ENCODE data around the gene PPP1R1B. TPM values are rescaled to one million over a fixed set of nuclear protein-coding genes. Genes with fewer than 3 reads are reported as not detected.

Gene PPP1R1B
- total RNA-seq, 2 donors from 2014 or later = 0.22 to 0.42 TPM

DNA sequence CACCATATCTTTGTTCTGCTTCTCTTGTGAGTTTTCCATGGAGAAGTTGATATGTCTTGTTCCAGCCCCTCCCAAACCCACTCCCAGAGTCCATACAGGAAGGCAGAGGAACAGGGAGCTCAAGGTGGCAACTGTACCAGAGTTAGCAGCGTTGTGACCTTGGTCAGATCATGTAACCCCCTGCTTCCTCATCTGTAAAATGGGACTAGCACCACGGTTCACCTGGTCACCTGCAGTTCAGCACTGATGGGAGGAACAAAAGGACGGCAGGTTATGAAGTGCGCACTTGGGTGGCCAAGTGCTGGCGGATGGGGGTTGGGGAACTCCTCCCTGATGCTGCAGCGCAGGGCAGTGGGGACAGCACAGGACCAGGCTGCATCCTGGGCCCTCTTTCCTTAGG lies 11.3 kb upstream of the PPP1R1B start:
- no peaks in the 10 kb centered on the region for H3K9me3 ChIP-seq (ENCODE audit: control insufficient read depth, low read length, poor library complexity, severe bottlenecking)
- H3K4me3 Mint-ChIP-seq = no peak overlapping the region
- DNase-seq (no peak), ATAC-seq (no peak)
- H3K36me3 Mint-ChIP-seq (ENCODE audit: low read depth) = no peaks in the 10 kb centered on the region
- peaks cover 11% of the 10 kb centered on the region for H3K4me1 Mint-ChIP-seq
- no peak overlapping the region for H3K27ac Mint-ChIP-seq
- H3K27me3 Mint-ChIP-seq = peaks cover 24% of the 10 kb centered on the region

DNA sequence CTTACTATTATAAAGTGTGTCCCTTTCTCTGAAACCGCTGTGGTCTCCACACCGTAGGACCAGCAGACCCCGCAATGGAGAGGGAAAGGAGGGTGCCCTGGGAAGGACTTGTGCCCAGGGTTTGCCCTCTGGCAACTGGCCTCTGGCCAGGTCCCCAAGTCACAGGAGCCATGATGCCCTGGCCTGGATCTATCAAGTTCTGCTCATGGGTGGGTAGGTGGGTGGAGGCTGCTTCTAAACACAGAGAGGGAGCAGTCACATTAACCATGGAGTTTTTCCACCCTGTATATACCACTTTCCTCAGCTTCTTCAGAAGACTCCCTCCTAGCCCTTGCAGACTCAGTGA lies 9.7 kb upstream of the PPP1R1B start:
- DNase-seq (no peak), ATAC-seq (no peak)
- no peaks in the 10 kb centered on the region for H3K9me3 ChIP-seq (ENCODE audit: control insufficient read depth, low read length, poor library complexity, severe bottlenecking)
- Mint-ChIP-seq H3K4me1 (peaks cover 15% of the 10 kb centered on the region), H3K36me3 (ENCODE audit: low read depth) (no peaks in the 10 kb centered on the region), H3K4me3 (no peak overlapping the region), H3K27ac (no peak overlapping the region), H3K27me3 (peaks cover 24% of the 10 kb centered on the region)

DNA sequence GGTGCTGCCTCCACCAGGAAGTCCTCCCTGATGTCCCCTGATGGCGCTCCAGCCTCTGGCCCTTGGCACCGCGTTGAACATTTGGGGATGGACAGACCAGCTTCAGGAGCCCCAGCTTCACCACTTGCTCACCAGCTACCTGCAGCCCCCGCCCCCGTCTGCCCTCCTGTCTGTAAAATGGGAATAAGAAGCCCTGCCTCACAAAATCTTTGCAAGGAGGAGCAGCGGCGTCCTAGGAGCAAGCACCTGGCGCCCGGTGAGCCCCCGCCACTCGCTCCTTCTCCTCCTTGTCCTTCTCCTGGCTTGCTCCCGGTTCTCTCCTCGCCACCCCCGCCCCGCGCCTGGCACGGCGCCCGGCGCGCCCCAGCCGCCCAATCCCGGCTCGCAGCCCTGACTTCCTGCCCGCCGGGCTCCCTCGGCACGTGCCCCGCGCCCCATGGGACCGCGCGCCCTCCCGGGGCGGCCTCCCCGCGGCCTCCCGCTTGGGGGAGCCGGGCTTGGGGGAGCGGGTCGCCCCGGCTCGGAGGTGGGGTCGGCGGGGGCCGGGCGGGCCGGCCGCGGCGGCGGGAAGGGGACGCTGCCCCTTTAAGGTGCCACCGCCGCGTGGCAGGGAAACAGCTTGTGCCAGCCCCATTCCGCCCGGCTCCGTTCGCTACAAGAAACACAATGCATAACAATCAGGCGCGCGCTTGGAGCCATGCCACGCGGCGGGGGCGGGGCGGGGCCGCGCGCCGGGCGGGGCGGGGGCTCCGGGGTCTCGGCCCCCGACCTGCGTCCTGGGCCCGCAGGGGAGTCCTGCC lies 9.1 kb upstream of the PPP1R1B start:
- ATAC-seq = peak; percentile 60
- H3K27ac Mint-ChIP-seq = no peak overlapping the region

DNA sequence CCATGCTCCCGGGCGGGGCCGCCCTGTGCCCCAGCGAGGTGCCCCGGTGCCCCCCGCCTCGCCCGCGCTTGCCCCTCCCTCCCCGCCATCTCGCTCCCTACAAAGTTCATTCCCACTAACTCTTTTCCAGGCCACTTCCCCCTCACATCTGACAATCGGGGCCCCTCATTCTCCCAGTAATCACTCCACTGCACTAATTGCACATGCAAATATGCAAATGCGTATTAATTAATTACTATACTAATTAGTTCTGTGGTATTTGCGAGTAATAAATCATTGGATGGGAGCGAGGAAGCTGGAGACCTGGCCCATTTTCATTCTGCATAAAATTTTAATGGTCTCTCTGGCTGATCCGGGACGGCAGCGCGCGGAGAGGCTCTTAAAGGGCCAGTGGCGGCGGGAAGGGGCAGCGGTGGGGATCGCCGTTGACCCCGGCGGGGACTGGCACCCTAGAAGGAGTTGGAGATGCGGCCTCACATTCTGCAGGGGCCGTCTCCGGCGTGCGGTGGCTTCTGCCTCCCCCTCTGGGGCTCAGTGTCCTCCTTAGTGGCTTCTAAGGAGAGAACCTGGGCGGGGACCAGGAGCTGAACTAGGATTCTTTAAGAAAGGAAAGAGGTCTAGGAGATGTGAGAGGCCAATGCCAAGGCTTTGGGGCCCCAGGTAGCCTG lies 8.4 kb upstream of the PPP1R1B start:
- peaks cover 23% of the 10 kb centered on the region for H3K4me1 Mint-ChIP-seq
- DNase-seq = no peak
- H3K36me3 Mint-ChIP-seq (ENCODE audit: low read depth) = no peaks in the 10 kb centered on the region
- ATAC-seq = no peak
- H3K9me3 ChIP-seq (ENCODE audit: control insufficient read depth, low read length, poor library complexity, severe bottlenecking) = no peaks in the 10 kb centered on the region
- H3K27ac Mint-ChIP-seq = no peak overlapping the region
- H3K4me3 Mint-ChIP-seq = peak overlapping the region; percentile 86
- peaks cover 17% of the 10 kb centered on the region for H3K27me3 Mint-ChIP-seq

More for the DNA sequence above, 9.1 kb upstream of the PPP1R1B start:
- H3K4me1 Mint-ChIP-seq = peaks cover 21% of the 10 kb centered on the region
- peaks cover 24% of the 10 kb centered on the region for H3K27me3 Mint-ChIP-seq
- peak; percentile 35 to 46 (median 40) for DNase-seq
- H3K36me3 Mint-ChIP-seq (ENCODE audit: low read depth) = no peaks in the 10 kb centered on the region
- no peaks in the 10 kb centered on the region for H3K9me3 ChIP-seq (ENCODE audit: control insufficient read depth, low read length, poor library complexity, severe bottlenecking)
- H3K4me3 Mint-ChIP-seq = peak overlapping the region; percentile 86

DNA sequence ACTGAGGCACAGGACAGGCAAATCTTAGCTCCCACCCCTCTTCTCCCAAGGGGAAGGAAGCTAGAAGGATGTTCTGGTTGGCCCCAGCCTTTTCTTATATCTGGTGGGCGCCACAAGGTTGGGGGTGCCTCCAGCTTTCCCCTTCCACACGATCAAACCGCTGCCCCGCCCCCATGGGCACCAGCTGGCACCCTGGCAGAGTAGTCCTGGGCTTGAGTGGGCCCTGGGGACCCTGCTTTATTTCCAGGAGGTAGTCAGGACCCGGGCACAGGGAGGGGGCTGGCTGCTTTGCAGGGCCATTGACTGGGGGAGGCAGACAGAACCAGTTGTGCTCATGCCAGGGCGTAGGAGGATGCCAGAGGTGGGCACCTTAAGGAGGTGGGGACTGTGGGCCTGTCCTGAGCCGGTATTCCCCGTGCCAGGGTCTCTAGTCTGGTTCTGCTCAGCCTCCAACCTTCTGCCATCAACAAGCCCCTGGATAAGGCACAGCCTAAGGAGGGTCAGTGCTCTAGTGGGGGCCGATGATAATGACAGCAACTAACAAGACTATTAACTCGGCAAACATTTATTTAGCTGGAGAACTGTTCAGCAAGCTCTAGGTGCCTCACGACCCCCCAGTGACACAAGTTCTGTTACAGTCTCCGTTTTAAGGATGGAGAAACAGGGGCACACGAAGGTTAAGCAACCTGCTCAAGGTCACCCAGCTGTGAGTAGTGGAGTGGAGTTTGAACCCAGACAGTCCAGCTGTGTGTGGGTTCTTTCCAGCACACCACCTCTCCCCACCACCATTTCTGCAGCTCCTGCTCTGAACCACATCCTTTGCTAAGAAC lies 7.6 kb upstream of the PPP1R1B start:
- no peaks in the 10 kb centered on the region for H3K9me3 ChIP-seq (ENCODE audit: control insufficient read depth, low read length, poor library complexity, severe bottlenecking)
- DNase-seq (no peak), ATAC-seq (no peak)
- Mint-ChIP-seq H3K27ac (no peak overlapping the region), H3K4me3 (peak overlapping the region; percentile 9), H3K4me1 (peaks cover 23% of the 10 kb centered on the region), H3K36me3 (ENCODE audit: low read depth) (no peaks in the 10 kb centered on the region), H3K27me3 (peaks cover 17% of the 10 kb centered on the region)

DNA sequence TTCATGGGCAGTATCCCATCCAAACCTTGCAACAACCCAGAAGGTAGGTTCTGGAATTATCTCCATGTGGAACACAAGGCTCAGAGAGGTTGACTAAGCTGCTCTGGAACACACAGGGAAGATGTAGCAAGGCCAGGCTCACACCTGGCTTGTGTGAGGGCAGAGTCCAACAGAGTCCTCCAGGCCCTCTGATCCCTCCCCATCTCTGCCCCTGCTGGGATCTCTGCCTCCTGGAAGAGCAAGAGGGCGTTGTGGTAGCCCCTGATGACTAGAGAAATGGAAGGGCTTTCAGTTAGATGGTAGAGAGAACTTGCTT lies 7.0 kb upstream of the PPP1R1B start:
- Mint-ChIP-seq H3K4me3 (no peak overlapping the region), H3K27me3 (peaks cover 14% of the 10 kb centered on the region), H3K27ac (no peak overlapping the region), H3K4me1 (peaks cover 23% of the 10 kb centered on the region), H3K36me3 (ENCODE audit: low read depth) (no peaks in the 10 kb centered on the region)
- DNase-seq (no peak), ATAC-seq (no peak)
- H3K9me3 ChIP-seq (ENCODE audit: control insufficient read depth, low read length, poor library complexity, severe bottlenecking) = no peaks in the 10 kb centered on the region

DNA sequence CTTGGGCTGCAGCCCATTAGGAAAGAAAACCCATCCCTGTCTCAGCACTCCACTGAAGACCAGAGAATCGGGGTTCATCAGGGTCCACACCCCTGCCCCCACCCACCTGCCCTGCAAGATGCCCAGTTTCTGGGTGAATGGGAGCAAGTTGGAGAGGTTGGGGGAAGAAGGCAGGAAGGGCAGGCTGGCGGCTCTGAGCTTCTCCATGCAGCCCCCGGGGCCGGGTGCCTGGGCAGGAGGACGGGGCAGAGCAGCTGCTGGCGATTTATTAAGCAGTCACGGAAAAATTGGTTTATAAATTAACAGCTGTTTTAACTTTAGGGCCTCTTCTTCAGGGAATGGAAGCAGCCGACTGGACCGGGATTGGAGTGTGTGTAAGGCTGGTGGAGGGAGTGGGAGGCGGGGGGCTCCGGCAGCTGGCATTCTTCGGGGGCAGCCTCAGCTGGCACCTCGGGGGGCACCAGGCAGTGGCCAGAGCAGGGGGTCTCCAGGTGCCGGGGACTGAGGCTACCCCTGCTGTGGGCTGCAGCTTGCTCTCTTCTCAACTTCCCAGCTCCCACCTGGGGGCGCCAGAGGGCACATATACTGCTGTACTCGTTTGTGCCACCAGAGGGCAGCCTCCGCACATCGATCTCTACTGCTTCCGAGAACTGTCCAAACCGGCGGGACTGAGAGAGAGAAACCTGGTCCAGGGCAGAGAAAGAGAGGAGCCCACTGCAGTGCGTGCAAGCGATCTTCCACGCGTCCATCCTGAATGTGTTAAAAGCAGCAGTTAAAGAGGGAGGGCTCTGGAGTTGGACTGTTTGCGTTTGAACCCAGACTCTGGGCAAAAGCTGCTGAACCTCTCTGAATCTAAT lies 5.0 kb upstream of the PPP1R1B start:
- peak; percentile 74 to 89 (median 82) for DNase-seq
- H3K4me1 Mint-ChIP-seq = peaks cover 26% of the 10 kb centered on the region
- peaks cover 22% of the 10 kb centered on the region for H3K27me3 Mint-ChIP-seq
- H3K27ac Mint-ChIP-seq = peak overlapping the region; percentile 82
- ATAC-seq = peak; percentile 82
- no peaks in the 10 kb centered on the region for H3K9me3 ChIP-seq (ENCODE audit: control insufficient read depth, low read length, poor library complexity, severe bottlenecking)
- no peaks in the 10 kb centered on the region for H3K36me3 Mint-ChIP-seq (ENCODE audit: low read depth)
- H3K4me3 Mint-ChIP-seq = peak overlapping the region; percentile 90

DNA sequence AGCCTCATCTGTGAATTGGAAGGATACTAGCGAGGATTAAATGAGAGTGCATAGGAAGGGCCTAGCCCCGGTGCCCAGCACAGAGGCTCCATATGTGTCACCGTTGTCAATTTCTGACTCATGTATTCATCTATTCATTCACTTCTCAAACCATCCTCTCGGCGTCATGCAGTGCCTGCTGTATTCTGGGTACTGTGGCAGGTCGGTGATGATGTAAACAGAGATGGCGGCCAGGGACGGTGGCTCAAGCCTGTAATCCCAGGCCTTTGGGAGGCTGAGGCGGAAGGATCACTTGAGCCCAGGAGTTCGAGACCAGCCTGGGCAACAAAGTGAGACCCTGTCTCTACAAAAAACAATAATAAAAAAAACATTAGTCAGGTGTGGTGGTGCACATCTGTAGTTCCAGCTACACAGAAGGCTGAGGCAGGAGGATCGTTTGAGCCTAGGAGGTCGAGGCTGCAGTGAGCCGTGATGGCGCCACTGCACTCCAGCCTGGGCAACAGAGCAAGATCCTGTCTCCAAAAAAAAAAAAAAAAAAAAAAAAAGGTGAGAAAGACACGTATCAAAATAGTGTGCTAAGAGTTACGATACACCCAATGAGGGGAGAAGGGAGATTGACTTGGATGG lies 4.3 kb upstream of the PPP1R1B start:
- DNase-seq (peak in 1 of 3 donors; percentile 19), ATAC-seq (peak; percentile 61)
- Mint-ChIP-seq H3K36me3 (ENCODE audit: low read depth) (no peaks in the 10 kb centered on the region), H3K4me1 (peaks cover 28% of the 10 kb centered on the region), H3K27me3 (peaks cover 22% of the 10 kb centered on the region), H3K4me3 (peak overlapping the region; percentile 90), H3K27ac (peak overlapping the region; percentile 82)
- no peaks in the 10 kb centered on the region for H3K9me3 ChIP-seq (ENCODE audit: control insufficient read depth, low read length, poor library complexity, severe bottlenecking)

DNA sequence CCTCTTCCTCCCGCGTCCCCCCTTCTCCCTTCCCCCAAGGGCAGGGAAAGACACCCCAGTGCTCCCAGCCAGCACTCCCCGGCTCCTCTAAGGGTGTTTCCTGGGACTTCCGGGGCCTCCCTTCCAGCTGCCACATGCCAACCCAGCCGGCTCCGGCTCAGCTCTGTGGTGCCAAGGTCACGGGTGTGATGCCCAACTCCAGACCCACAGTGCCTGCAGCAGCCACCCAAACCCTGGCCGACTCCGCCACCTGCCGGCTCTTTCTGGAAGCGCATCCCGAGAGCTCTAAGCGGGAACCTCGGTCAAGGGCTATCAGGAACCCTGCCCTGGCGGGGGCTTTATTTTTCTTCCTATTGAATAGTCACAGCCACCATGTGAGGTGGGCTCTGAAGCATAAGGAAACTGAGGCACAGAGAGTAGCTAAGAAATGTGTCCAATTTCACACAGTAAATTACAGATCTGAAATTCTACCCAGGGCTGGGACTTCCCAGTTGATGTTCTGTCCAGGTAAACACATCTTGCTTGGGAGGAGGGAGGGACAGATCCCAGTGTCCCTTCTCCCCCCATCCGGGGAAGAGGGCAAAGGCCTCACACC lies 3.3 kb upstream of the PPP1R1B start:
- H3K27ac Mint-ChIP-seq = peak overlapping the region; percentile 59
- peak overlapping the region; percentile 62 for H3K4me3 Mint-ChIP-seq
- no peaks in the 10 kb centered on the region for H3K36me3 Mint-ChIP-seq (ENCODE audit: low read depth)
- peaks cover 25% of the 10 kb centered on the region for H3K4me1 Mint-ChIP-seq
- no peaks in the 10 kb centered on the region for H3K9me3 ChIP-seq (ENCODE audit: control insufficient read depth, low read length, poor library complexity, severe bottlenecking)
- peak; percentile 65 for ATAC-seq
- peaks cover 24% of the 10 kb centered on the region for H3K27me3 Mint-ChIP-seq
- DNase-seq = peak; percentile 71 to 89 (median 75)

DNA sequence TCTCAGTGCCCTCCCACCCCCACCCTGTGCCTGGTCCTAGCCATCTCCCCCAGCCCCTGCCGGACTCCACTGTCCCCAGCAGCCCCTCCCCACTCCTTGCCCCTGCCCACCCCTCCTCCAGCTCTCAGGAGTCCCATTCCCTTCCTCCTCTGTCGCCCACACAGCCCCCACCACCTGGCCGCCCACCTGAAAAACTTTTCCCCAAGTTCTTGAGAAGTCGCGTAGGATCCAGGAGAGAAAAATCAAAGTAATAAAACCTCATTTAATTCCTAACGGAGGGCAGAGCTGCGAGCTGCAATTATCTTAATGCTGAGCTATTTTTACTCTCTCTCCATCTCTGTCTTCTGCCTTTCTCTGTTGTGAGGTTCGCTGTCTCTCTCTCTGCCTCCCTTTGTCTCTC lies 2.4 kb upstream of the PPP1R1B start:
- no peak overlapping the region for H3K4me3 Mint-ChIP-seq
- peaks cover 23% of the 10 kb centered on the region for H3K4me1 Mint-ChIP-seq
- no peaks in the 10 kb centered on the region for H3K9me3 ChIP-seq (ENCODE audit: control insufficient read depth, low read length, poor library complexity, severe bottlenecking)
- DNase-seq (no peak), ATAC-seq (no peak)
- peaks cover 3% of the 10 kb centered on the region for H3K36me3 Mint-ChIP-seq (ENCODE audit: low read depth)
- H3K27ac Mint-ChIP-seq = no peak overlapping the region
- H3K27me3 Mint-ChIP-seq = peaks cover 30% of the 10 kb centered on the region

DNA sequence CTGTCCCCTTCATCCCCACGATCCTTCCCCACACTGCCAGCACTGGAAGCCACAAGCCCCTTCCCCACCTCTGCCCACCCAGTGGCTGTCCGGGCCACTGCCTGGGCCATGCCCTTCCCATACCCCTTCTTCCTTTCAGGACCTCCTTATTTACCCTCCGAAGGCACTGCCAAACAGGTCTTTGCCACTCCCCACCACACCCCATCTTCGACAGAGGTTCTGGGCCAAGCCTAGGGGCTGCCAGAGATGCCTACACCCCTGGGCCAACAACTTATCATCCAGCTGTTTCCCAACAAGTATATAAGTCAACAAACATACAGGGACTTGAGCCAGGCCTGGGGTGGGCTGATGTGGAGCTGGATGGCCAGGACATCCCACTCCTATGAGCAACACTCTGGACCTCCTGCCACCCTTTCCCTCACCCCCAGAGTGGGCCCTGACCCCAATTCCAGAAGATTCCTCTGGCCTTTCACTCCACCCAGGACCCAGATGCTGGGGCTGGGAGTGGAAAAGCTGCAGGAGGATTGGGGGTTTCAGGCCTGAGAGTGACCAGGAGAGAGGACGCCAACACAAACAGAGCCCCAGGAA lies 1.5 kb upstream of the PPP1R1B start:
- Mint-ChIP-seq H3K36me3 (ENCODE audit: low read depth) (peaks cover 3% of the 10 kb centered on the region), H3K4me1 (peaks cover 23% of the 10 kb centered on the region), H3K27me3 (peaks cover 34% of the 10 kb centered on the region), H3K4me3 (no peak overlapping the region), H3K27ac (no peak overlapping the region)
- DNase-seq (no peak), ATAC-seq (no peak)
- no peaks in the 10 kb centered on the region for H3K9me3 ChIP-seq (ENCODE audit: control insufficient read depth, low read length, poor library complexity, severe bottlenecking)
